ENCODE measurements around the gene IL22RA1.

IL22RA1 gene

GRCh38 chr1:24117722-24118409 is 25.1 kb downstream of the IL22RA1 start:
- DNase-seq (ENCODE audit: extremely low read depth in 1 of 2, low read depth in 1 of 2): no peak

GRCh38 chr1:24117132-24117531 is 25.8 kb downstream of the IL22RA1 start:
- no peak for DNase-seq (ENCODE audit: extremely low read depth in 1 of 2, low read depth in 1 of 2)

- DNase-seq (ENCODE audit: extremely low read depth in 1 of 2, low read depth in 1 of 2): no peak
Observed at GRCh38 chr1:24114753-24115152, 28.2 kb downstream of the IL22RA1 start.

GRCh38 chr1:24113641-24114033 is 29.3 kb downstream of the IL22RA1 start:
- no peak for DNase-seq (ENCODE audit: extremely low read depth in 1 of 2, low read depth in 1 of 2)

DNA sequence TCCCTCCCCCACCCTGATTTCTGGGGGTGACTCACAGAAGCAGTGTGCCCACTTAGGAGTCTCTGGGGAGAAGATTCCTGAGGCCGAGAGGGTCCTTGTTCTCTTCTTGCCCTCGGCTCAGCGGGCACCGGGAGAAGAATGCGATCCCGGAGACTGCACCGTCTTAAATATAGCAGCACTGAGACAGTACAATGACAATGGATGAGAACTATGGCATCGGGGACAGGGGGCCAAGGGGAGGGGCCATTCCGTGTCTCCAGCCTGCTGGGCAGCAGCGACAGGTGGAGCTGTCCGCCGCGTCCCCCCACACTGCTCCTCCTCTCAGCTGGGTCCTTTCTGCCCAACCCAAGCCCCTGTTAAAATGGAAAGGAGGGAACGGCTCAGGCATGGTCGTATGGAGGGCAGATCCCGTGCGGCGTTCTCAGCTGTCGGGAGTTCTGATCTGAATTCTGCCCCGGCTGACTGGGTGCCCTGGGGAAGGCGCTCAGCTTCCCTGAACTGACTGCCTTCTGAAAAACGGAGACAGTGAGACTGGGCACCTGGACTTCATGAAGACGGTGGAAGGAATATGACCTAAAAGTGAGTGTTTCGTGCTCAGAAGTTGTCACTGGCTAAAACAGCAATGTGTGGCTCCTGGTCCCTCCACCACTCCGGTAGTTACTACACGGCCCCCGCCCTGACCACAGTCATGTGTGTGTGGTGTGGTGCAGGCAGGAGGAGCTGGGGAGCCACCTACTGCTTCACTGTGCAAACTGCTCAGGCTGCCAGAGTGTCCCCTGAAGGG is 30.8 kb downstream of the IL22RA1 start, which contains the start of gene MYOM3:
MYOM3 (minus strand) TSS at position 140 of the 784 bp plus-strand sequence. CDS start 3,499 bp downstream, outside the sequence.
- DNase-seq (ENCODE audit: extremely low read depth in 1 of 2, low read depth in 1 of 2): peak; percentile 33 to 58

DNA sequence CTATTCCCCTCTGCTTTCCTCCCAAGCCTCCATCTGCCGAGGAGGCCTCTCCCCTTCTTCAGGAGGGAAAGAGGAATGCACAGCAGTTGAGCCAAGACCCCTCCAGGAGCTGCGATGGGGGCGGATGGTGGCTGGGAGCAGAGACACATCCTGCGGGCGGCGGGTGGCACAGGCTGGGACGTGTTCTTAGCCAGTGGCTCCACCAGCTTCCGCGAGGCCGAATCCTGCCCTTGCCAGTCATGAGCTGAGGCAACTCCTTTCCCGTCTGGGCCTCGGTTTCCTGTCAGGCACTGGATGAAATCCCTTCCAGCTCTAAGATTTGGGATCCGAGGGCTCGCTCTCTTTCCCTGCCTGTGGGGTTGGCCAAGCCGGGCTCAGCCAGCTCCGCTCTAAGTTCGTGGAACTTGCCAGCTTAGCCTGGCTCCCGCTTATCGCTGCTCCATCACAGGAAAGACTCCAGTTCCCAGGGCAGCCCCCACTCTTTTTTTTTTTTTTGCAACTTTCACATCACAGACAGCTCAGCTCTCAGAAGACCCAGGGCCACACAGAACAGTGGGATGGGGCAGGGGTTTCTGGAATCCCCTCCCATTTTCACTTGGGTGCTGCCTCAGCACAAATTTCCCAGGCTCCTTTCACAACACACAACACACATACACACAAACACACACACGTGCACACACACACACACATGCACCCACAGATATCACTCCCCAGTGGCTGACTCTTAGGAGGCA is 31.5 kb downstream of the IL22RA1 start:
- DNase-seq (ENCODE audit: extremely low read depth in 1 of 2, low read depth in 1 of 2): no peak

DNA sequence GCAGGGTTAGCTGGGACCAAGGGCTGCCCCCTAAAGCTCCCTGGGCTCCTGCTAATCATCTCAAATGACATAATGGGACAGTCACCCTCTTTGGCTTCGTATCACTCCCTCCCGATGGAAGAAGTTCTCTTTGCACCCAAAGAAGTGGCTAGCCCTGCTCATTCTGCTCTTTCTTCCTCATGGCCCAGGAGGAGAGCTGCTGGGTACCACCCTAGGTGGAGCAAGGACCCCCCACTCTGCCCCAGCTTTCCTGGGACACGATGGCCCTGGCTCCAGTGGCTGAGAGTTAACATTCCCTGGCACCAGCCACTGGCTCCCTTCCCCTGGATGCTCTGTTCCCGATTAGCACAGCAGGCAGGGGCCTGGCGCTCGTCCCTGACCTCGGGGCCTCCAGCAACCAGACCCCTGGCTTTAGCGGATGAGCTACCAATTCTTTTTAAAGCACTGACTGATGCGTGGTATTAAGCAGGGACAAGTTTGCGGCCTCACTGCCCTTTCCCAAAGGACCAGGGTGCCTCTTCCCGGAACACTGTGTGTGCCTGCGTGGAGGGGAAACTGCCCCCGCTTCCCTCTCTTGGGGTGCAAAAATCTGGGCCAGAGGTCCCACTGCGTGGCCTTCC is 32.2 kb downstream of the IL22RA1 start:
- no peak for DNase-seq (ENCODE audit: extremely low read depth in 1 of 2, low read depth in 1 of 2)

GRCh38 chr1:24109686-24110475 is 33.1 kb downstream of the IL22RA1 start:
- no peak for DNase-seq (ENCODE audit: extremely low read depth in 1 of 2, low read depth in 1 of 2)

DNA sequence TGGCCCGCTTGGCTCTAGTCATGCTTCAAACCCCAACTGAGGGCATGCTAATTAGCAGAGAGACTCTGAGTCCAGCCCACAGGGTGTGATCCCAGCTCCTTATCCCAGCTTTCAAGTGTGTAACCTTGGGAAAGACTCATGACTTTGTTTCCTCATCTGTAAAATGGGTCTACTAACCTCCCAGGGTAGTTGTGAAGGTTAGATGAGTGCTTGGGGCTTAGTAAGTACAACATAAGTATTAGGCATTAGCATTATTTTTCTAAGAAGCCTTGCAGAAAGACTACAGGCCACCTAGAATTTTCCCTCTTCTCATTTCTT is 33.8 kb downstream of the IL22RA1 start:
- DNase-seq (ENCODE audit: extremely low read depth in 1 of 2, low read depth in 1 of 2): no peak

- peak in 1 of 2 donors; percentile 30 for DNase-seq (ENCODE audit: extremely low read depth in 1 of 2, low read depth in 1 of 2)
Observed at GRCh38 chr1:24108334-24109165, 34.4 kb downstream of the IL22RA1 start.

GRCh38 chr1:24107462-24108138 is 35.3 kb downstream of the IL22RA1 start:
- DNase-seq (ENCODE audit: extremely low read depth in 1 of 2, low read depth in 1 of 2): no peak

DNA sequence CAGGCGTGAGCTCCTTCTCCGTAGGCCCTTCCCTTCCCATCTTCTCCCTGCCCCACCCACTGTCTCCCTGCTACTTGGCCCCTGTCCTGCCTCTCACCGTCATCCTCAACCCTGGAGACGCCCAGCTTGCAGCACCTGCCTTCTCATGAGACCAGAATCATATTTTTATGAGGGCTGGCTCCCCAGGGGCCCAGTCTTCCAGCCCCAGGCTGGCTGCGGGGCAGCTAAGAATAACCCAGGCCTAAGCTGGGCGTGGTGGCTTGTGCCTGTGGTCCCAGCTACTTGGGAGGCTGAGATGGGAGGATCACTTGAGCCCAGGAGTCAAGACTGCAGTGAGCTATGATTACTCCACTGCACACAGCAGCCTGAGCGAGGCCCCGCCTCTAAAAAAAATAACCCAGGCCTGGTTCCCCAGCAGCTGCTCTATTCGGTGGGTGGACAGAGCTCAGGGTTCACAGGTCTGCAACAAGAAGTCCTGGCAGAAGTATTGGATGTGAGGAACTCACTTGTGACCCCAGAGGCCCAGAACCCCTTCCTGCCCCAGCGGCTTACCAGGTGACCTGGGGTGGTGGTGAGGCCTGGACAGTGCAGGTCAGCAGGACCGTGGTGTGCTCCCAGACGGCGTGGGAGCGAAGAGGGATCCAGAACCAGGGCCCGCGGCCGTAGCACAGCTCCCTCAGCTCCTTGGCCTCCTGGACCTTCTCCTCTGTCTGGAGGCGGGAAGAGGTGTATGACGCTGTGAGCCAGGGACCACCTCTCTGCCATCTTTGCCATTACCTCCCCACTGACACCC is 37.4 kb downstream of the IL22RA1 start:
- DNase-seq (ENCODE audit: extremely low read depth in 1 of 2, low read depth in 1 of 2): no peak

DNA sequence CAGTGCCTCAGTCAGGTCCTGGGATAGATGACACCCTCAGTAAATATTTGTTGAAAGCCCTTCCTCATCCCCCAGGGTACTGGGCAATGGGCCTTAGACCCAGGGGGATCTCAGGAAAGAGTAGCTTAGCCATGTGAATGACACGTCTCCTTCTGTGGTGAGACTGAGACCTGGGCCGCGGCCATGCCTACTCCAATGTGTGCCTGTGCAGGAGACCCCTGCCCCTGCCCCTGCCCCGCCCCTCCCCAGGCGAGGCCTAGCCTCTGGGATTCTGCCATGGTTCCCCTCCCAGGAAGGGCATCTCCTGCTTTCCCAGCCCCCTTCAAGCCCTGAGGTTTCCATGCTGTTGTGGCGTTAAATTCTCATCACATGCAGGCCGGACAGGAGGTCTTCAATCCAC is 38.1 kb downstream of the IL22RA1 start:
- no peak for DNase-seq (ENCODE audit: extremely low read depth in 1 of 2, low read depth in 1 of 2)

GRCh38 chr1:24103879-24104278 is 39.1 kb downstream of the IL22RA1 start:
- no peak for DNase-seq (ENCODE audit: extremely low read depth in 1 of 2, low read depth in 1 of 2)

GRCh38 chr1:24103408-24103807 is 39.5 kb downstream of the IL22RA1 start:
- no peak for DNase-seq (ENCODE audit: extremely low read depth in 1 of 2, low read depth in 1 of 2)

GRCh38 chr1:24102961-24103360 is 40.0 kb downstream of the IL22RA1 start:
- DNase-seq (ENCODE audit: extremely low read depth in 1 of 2, low read depth in 1 of 2): no peak

DNA sequence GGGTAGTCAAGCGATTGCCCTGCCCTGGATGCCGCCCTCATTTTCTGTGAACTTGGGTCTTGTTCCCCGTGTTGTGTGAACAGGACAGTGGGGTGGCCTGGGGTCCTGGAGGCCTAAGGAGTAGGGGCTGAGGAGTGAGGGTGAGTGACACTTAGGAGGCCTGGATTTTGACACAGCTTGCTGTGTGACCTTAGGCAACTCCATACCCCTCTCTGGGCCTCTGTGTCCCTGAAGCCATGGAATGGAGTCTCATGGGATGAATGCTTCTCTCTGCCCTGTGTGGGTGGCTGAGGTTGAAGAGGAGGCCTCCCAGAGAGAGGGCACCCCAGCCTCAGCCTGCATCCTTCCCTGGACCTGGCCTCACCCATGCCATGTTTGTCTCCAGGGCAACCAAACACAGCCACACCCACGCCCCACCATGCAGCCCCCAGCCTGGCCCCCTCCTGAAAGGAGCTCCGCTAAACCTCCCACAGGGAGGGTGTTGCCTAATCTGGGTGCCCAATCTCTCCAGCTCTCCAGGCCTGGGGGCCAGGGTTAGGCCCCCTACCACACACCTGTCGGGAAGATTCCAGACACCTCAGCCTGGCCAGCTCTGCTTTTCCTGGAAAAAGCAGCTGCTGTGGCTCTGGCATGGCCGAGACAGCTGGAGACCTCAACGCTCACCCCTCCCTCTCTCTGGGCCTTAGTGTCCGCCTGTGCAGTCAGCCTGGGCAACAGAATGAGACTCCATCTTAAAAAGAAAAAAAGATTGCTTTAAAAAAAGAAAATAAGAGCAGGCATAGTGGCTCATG is 40.9 kb downstream of the IL22RA1 start:
- DNase-seq (ENCODE audit: extremely low read depth in 1 of 2, low read depth in 1 of 2): no peak

All from stimulated activated CD8-positive, alpha-beta memory T cell treated with anti-CD3 and anti-CD28 coated beads, Interleukin-7, amount 100 ng/mL, for 48 hours (primary cell).